ENCODE measurements around the gene CAPN7. TPM values are rescaled to one million over a fixed set of nuclear protein-coding genes. Genes with fewer than 3 reads are reported as not detected.

Gene CAPN7
- total RNA-seq, 1 experiment from 2014 or later: 25.2 TPM

GRCh38 chr3:15262021-15262420 lies 56.0 kb downstream of the CAPN7 start:
- Histone ChIP-seq H2BK5ac (ENCODE audit: insufficient read length, low read length) (no peak overlapping the region), H2AFZ (ENCODE audit: low read length) (no peak overlapping the region), H2BK15ac (ENCODE audit: low read depth, low read length) (no peak overlapping the region), H3K9ac (ENCODE audit: extremely low read depth, insufficient read length, low read length) (no peak overlapping the region), H3K4me2 (ENCODE audit: insufficient read depth, insufficient read length, low read length) (no peak overlapping the region), H2BK20ac (ENCODE audit: low read depth, low read length, poor library complexity, severe bottlenecking) (no peak overlapping the region), H3K14ac (ENCODE audit: insufficient read depth, low read length) (no peak overlapping the region), H3K9me3 (ENCODE audit: control insufficient read depth, low read depth, low read length) (no peaks in the 10 kb centered on the region), H2BK12ac (ENCODE audit: insufficient read length, low read depth, low read length) (no peak overlapping the region), H2AK5ac (ENCODE audit: insufficient read length, low read length) (no peak overlapping the region), H3K27me3 (ENCODE audit: insufficient read depth, low read length) (no peaks in the 10 kb centered on the region), H3K4ac (ENCODE audit: low read depth, low read length) (no peak overlapping the region), H4K91ac (ENCODE audit: insufficient read length, low read depth, low read length) (no peak overlapping the region), H4K8ac (replicated peaks; ENCODE audit: insufficient read length, low read depth, low read length) (no peak overlapping the region), H3T11ph (ENCODE audit: low read length) (no peak overlapping the region), H4K20me1 (ENCODE audit: control insufficient read depth, insufficient read depth, insufficient read length) (no peaks in the 10 kb centered on the region), H3K27ac (ENCODE audit: insufficient read length, low read depth, low read length) (no peak overlapping the region), H3K23me2 (ENCODE audit: insufficient read length, low read depth, low read length, poor library complexity, severe bottlenecking) (no peaks in the 10 kb centered on the region), H2BK120ac (ENCODE audit: low read depth, low read length, poor library complexity, severe bottlenecking) (no peak overlapping the region), H3K79me1 (ENCODE audit: insufficient read depth, low read depth, low read length, poor library complexity, severe bottlenecking) (no peaks in the 10 kb centered on the region), H3K4me1 (ENCODE audit: insufficient read depth, low read length) (no peaks in the 10 kb centered on the region), H3K18ac (ENCODE audit: insufficient read length, low read depth, low read length) (no peak overlapping the region), H3K23ac (ENCODE audit: insufficient read length, low read depth, low read length) (no peak overlapping the region), H3K79me2 (ENCODE audit: insufficient read depth, low read length) (no peaks in the 10 kb centered on the region), H4K5ac (ENCODE audit: insufficient read length, low read depth, low read length) (no peak overlapping the region), H3K56ac (ENCODE audit: insufficient read length, low read depth, low read length) (no peak overlapping the region)
- TF ChIP-seq, protein P1, sequence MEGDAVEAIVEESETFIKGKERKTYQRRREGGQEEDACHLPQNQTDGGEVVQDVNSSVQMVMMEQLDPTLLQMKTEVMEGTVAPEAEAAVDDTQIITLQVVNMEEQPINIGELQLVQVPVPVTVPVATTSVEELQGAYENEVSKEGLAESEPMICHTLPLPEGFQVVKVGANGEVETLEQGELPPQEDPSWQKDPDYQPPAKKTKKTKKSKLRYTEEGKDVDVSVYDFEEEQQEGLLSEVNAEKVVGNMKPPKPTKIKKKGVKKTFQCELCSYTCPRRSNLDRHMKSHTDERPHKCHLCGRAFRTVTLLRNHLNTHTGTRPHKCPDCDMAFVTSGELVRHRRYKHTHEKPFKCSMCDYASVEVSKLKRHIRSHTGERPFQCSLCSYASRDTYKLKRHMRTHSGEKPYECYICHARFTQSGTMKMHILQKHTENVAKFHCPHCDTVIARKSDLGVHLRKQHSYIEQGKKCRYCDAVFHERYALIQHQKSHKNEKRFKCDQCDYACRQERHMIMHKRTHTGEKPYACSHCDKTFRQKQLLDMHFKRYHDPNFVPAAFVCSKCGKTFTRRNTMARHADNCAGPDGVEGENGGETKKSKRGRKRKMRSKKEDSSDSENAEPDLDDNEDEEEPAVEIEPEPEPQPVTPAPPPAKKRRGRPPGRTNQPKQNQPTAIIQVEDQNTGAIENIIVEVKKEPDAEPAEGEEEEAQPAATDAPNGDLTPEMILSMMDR (conservative IDR thresholded peaks at IDR 0.05): no peak
- no peak overlapping the region for H3K4me3 Mint-ChIP-seq
- no peak overlapping the region for H3K27ac Mint-ChIP-seq
- no peaks in the 10 kb centered on the region; a peak in 1 of 5 replicates for H3K9me3 Mint-ChIP-seq
- H3K36me3 Mint-ChIP-seq (ENCODE audit: insufficient read depth in 1 of 3, low read depth in 3 of 3): peaks cover 6 to 21% (median 6%) of the 10 kb centered on the region in 3 experiments; a peak in 5 of 7 replicates
- H3K27me3 Mint-ChIP-seq (ENCODE audit: low read depth): no peaks in the 10 kb centered on the region
- H3K4me1 Mint-ChIP-seq: no peaks in the 10 kb centered on the region
- WGBS (ENCODE audit: extremely low coverage, insufficient read length, low lambda C conversion rate): no CpG with 5 or more reads among the region's 9 CpGs
- DNase-seq: no peak
